C4-2B (cell line): Measurements from ENCODE around the gene LRRC36.

Source experiments
- H3K27ac ChIP-seq: fragments of 450-650 bp; 2 replicates; pipeline ENCODE4 v1.5.1; 2017
- ZFX ChIP-seq: fragments of 450-650 bp; IDR thresholded peaks from 2 replicates; pipeline ENCODE4 v1.6.1; 2017
- TF ChIP-seq, protein P1 (sequence below): fragments of 450-650 bp; conservative IDR thresholded peaks from 2 replicates; pipeline ENCODE4 v1.5.1; 2017; ENCODE audit warnings: mild to moderate bottlenecking

LRRC36 gene

DNA sequence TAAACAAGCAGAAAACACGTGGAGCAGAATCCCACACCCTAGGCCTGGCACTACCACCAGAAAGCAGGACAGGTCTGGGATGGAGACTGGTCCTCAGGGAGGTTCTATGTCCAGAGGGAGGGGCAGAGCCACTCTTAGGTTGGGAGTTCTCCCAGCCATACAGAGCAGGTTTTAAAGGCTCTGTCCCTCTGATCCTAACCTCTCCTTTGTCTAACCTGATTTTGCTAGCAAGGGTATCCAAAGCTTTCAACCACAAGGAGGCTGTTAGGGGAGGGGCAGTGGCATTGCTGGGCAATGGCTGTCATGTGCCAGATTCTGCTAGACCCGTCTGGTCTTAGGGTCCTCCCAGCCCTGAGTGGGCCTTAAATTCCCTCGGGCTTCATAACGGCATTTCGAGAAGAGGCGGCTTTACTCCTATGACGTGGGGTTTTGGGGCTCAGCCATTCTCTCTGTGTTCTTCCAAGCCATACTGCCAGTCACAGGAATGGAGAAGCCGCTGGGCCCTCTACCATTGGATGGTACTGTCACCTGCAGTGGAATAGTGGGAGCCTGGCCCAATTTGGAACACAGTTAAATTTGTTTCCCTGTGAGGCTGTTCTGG, 61.0 kb downstream of the LRRC36 start:
- TF ChIP-seq, protein P1, sequence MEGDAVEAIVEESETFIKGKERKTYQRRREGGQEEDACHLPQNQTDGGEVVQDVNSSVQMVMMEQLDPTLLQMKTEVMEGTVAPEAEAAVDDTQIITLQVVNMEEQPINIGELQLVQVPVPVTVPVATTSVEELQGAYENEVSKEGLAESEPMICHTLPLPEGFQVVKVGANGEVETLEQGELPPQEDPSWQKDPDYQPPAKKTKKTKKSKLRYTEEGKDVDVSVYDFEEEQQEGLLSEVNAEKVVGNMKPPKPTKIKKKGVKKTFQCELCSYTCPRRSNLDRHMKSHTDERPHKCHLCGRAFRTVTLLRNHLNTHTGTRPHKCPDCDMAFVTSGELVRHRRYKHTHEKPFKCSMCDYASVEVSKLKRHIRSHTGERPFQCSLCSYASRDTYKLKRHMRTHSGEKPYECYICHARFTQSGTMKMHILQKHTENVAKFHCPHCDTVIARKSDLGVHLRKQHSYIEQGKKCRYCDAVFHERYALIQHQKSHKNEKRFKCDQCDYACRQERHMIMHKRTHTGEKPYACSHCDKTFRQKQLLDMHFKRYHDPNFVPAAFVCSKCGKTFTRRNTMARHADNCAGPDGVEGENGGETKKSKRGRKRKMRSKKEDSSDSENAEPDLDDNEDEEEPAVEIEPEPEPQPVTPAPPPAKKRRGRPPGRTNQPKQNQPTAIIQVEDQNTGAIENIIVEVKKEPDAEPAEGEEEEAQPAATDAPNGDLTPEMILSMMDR = no peak
- no peak for TF ChIP-seq ZFX
- H3K27ac ChIP-seq = no peak overlapping the region

DNA sequence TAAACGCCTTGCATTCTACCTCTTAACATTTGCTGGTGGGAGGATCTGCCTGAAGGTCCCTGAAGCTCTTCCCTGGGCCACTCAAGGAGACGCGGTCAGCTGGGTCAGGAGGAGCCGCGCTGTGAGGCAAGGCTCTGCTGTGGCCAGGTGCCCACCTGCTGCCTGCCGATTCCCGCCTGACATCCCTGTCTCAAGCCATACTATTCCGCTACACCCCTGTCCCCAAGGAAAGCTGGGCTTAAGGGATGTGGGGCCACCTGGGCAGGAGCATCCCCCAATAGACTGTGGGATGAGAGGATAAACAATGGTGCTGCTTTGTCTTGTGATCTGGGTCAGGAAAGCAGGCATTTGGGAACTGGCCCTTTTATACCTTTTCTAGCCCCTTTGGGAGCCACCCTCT, 61.6 kb downstream of the LRRC36 start:
- TF ChIP-seq, protein P1 = no peak
- no peak for TF ChIP-seq ZFX
- no peak overlapping the region for H3K27ac ChIP-seq

DNA sequence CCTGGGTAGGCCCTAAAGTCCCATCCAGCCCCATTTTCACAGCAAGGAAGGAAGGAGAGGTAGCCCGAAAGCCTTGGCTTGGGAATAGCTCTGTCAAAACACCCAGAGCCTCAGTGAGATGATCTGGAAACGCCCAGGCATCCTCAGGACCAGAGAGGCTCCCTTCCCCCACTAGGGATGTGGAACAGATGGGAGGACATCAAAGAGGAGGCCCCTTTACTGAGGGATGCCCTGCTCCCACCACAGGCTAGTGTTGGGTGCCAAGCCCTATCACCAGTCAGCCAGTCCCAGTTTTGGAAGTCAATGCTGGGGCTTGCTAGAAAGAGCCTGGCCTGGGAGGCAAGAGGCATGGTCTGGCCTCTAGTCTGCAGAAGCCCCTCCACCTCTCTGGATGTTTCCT, 62.0 kb downstream of the LRRC36 start:
- no peak overlapping the region for H3K27ac ChIP-seq
- TF ChIP-seq, protein P1 = no peak
- TF ChIP-seq ZFX = no peak

DNA sequence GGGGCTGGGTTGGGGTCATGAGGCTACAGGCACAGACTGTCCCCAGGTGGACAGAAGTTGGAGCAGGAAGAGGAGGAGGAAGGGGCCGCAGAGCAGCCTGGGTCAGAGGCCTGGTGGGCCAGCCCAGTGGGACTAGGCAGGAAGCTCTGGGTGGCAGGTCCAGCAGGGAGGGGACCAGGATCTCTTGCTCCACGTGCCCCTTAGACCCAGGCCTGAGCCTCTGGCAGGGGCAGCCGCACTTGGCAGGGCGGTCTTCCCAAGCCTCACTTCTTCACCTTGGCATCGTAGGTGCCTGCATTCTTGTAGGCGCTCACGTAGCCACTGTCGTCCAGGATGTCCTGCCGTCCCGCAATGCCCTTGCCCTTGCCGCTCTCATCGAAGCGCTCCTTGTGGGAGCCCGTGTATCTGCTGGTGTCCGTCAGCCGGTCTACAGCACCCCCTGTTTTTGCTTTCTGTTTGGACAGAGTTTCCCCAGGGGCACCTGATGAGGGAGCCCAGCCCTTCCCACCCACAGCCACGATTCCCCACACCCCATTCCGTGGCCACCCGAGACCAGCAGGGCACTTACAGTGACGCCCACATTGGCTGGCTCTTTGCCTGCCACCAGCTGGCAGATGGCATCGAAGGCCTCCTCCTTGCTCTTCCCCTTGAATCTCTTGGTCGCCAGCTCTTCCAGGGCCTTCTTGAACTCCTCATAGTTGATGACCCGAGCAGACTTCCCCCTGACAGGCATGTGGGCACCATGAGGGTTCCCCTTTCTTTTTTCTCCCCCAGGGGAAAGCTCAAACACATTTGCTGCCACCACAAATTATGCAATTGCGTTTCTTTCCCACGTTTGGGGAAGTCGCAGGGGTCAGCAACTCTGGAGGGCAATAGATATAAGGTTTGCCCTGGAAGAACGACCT, 63.5 kb downstream of the LRRC36 start:
- TF ChIP-seq ZFX = no peak
- TF ChIP-seq, protein P1 = no peak
- no peak overlapping the region for H3K27ac ChIP-seq

DNA sequence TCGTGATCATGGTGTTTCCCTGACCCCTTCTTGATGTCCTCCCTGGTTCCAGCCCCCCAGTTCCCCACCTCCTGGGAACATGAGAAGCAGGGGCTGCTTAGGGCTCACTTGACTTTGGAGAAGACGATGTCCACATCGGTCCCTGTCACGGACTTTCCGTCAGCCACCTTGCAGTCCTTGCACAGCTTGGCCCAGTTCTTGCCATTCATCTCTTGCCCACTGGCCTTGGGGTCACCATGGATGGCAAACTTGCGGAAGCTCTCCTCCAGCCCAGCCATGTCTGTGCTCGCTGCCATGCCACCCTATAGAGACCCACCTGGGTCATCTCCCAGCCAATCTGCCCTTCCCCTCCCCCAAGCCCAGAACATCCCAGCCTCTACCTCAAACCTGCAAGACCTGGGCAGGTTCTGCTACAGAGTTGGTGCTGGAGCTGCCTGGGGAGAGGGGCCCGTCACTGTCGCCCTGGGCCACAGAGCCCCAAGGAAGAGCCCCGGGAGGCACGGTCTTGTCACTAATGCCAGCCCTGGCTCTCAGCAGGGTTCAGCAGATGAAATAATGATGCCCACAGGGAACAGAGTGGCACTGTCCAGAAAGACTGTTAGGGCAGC, 64.3 kb downstream of the LRRC36 start:
- no peak overlapping the region for H3K27ac ChIP-seq

DNA sequence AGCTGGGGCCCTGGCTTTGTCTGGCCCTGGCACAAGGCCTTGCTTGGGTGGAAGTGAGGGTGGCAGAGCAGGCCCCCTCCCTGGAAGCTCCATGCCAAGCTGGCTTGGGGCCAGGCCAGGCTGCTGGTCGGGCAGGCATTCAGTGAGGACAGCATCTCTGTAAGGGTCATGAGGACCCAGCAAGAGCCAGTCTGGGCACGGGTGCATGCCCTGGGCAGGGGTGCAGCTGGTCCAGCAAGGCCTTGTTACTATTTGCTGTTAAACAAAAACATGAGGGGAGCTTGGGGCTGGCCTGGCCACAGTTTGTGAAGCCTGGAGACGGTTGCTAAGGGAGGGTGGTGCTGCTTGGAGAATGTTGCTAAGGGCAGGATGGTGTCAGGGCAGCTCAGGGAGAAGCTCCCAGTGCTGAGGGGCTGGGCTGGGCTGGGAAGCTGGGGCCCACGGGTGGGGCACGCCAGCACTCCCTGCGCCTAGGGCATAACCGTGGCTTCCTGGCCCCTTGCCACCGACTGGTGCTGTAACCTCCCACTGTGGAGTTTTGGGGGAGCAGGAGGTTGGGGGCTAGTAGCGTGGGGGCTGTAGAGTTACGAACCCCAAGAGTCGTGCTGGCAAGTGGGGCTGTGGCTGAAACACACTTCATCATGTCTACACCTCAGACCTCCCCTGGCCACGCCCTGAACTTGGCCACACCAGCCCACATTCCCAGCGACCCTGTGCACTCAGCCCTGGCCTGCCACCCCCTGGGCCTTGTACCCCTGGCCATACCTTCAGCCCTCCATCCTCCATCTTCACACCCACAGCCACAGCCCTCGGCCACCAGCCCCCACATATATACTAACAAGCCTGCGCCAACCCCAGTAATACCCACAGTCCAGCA, 65.0 kb downstream of the LRRC36 start:
- H3K27ac ChIP-seq = no peak overlapping the region
- no peak for TF ChIP-seq ZFX
- TF ChIP-seq, protein P1 = no peak

More for the DNA sequence above, 64.3 kb downstream of the LRRC36 start:
- TF ChIP-seq ZFX = no peak
- TF ChIP-seq, protein P1 = no peak
